HepG2 (cell line): ENCODE data around the gene GSC2. TPM values are rescaled to one million over a fixed set of nuclear protein-coding genes. Genes with fewer than 3 reads are reported as not detected.
A peak's percentile ranks its signal among the peaks of the same experiment; 100 is the strongest.

Experiments
- ARHGAP35 ChIP-seq: sonication (generic); formaldehyde crosslinking; IDR thresholded peaks from 2 replicates; pipeline ENCODE4 v1.9.0; 2022; ENCODE audit warnings: mild to moderate bottlenecking, inconsistent platforms, moderate library complexity, missing genetic modification reagents, borderline replicate concordance
- GABPA ChIP-seq, 2 experiments: IDR thresholded peaks; 2 replicates each; pipeline ENCODE4 v1.6.1; 2011 to 2016; ENCODE audit warnings: low read depth in 2 of 2, low read length in 1 of 2, missing biosample characterization in 1 of 2, missing genetic modification characterization in 1 of 2
- GTF3A ChIP-seq: sonication (generic); formaldehyde crosslinking; conservative IDR thresholded peaks from 2 replicates; pipeline ENCODE4 v1.4.0; 2020; ENCODE audit warnings: mild to moderate bottlenecking, missing genetic modification reagents
- ISX ChIP-seq: sonication (generic); formaldehyde crosslinking; conservative IDR thresholded peaks from 2 replicates; pipeline ENCODE4 v1.5.0; 2020; ENCODE audit warnings: missing genetic modification reagents
- KAT8 ChIP-seq: IDR thresholded peaks from 2 replicates; pipeline ENCODE4 v1.6.1; 2016; ENCODE audit warnings: missing genetic modification reagents, missing compliant biosample characterization
- KDM1A ChIP-seq: IDR thresholded peaks from 2 replicates; pipeline ENCODE4 v1.6.1; 2016; ENCODE audit warnings: missing compliant biosample characterization
- KLF11 ChIP-seq: IDR thresholded peaks from 2 replicates; pipeline ENCODE4 v1.6.1; 2016; ENCODE audit warnings: missing compliant biosample characterization
- NR2F2 ChIP-seq: IDR thresholded peaks from 2 replicates; pipeline ENCODE4 v1.6.1; 2012; ENCODE audit warnings: low read depth, inconsistent platforms, borderline replicate concordance
- PAXIP1 ChIP-seq: sonication (generic); formaldehyde crosslinking; conservative IDR thresholded peaks from 2 replicates; pipeline ENCODE4 v1.4.0; 2020; ENCODE audit warnings: mild to moderate bottlenecking, missing genetic modification reagents, moderate library complexity
- REXO4 ChIP-seq: sonication (generic); formaldehyde crosslinking; IDR thresholded peaks from 2 replicates; pipeline ENCODE4 v1.8.0; 2022; ENCODE audit warnings: missing genetic modification reagents, mild to moderate bottlenecking, borderline replicate concordance
- SIN3B ChIP-seq: fragments of 150-350 bp; IDR thresholded peaks from 2 replicates; pipeline ENCODE4 v1.6.1; 2014; ENCODE audit warnings: low read length
- SOX5 ChIP-seq: IDR thresholded peaks from 2 replicates; pipeline ENCODE4 v1.6.1; 2016; ENCODE audit warnings: borderline replicate concordance
- USF2 ChIP-seq, 2 experiments: sonication (generic) in 1 of 2; formaldehyde crosslinking in 1 of 2; IDR thresholded peaks; 2 replicates each; pipeline versions ENCODE4 v1.5.1 to v1.6.1; 2011 to 2020; ENCODE audit warnings: borderline replicate concordance in 1 of 2, low read depth in 1 of 2, low read length in 1 of 2, mild to moderate bottlenecking in 1 of 2, missing genetic modification reagents in 1 of 2, moderate library complexity in 1 of 2
- ZNF451 ChIP-seq: sonication (generic); formaldehyde crosslinking; IDR thresholded peaks from 2 replicates; pipeline ENCODE4 v1.5.0; 2020; ENCODE audit warnings: mild to moderate bottlenecking, missing genetic modification reagents
- ZNF720 ChIP-seq: sonication (generic); formaldehyde crosslinking; IDR thresholded peaks from 2 replicates; pipeline ENCODE4 v1.4.0; 2020; ENCODE audit warnings: missing genetic modification reagents
- ZNF768 ChIP-seq: sonication (generic); formaldehyde crosslinking; IDR thresholded peaks from 2 replicates; pipeline ENCODE4 v1.4.0; 2020; ENCODE audit warnings: missing genetic modification reagents
- ZSCAN29 ChIP-seq: sonication (generic); formaldehyde crosslinking; conservative IDR thresholded peaks from 2 replicates; pipeline ENCODE4 v1.4.0; 2020; ENCODE audit warnings: mild to moderate bottlenecking, missing genetic modification reagents
- polyA plus RNA-seq, 8 experiments: library from polyadenylated mRNA; depleted of rRNA in 3 of 8; stranded (reverse) in 7 of 8; unstranded in 1 of 8; fragments of >200 nt; fragmentation: Illumina TruSeq in 4 of 8; extraction: Trizol in 4 of 8; gene quantifications; 2 replicates each; pipeline versions ENCODE4 v1.2.1 to v1.2.3, GENCODE V29; 2011 to 2016; ENCODE audit warnings: low read depth in 4 of 8, missing spikeins in 1 of 8, mixed read lengths in 1 of 8; ENCODE audit not compliant: insufficient read depth in 1 of 8
- total RNA-seq, 5 experiments: library from RNA; depleted of rRNA; stranded (reverse); fragments of >200 nt; fragmentation: Illumina TruSeq; extraction: Trizol; gene quantifications; 2 replicates each; pipeline ENCODE4 v1.2.3, GENCODE V29; 2016; ENCODE audit warnings: low read depth in 1 of 5
- TF ChIP-seq, protein P1 (sequence below): IDR thresholded peaks from 2 replicates; pipeline ENCODE4 v1.6.1; 2016; ENCODE audit warnings: missing compliant biosample characterization, missing genetic modification reagents, borderline replicate concordance
- TF ChIP-seq, protein P2 (sequence below): sonication (generic); formaldehyde crosslinking; IDR thresholded peaks from 2 replicates; pipeline ENCODE4 v1.5.0; 2020; ENCODE audit warnings: missing genetic modification reagents
- TF ChIP-seq, protein P3 (sequence below): sonication (generic); formaldehyde crosslinking; IDR thresholded peaks from 2 replicates; pipeline ENCODE4 v1.5.0; 2020; ENCODE audit warnings: missing genetic modification reagents, mild to moderate bottlenecking, borderline replicate concordance

GSC2 gene
- total and polyA plus RNA-seq, 2 of the 13 experiments (the other 11 are each of a cell fraction or from before 2014, with no cell fraction given), result not detected

GRCh38 chr22:19109198-19110063 is 40.7 kb downstream of the GSC2 start (continued):
- no peak for TF ChIP-seq USF2 (IDR thresholded peaks at IDR 0.05; ENCODE audit: low read depth, low read length)
- no peak for TF ChIP-seq USF2 (CRISPR knock-in tag; IDR thresholded peaks at IDR 0.05; ENCODE audit: borderline replicate concordance)
- TF ChIP-seq ZNF768, result no peak
- TF ChIP-seq ZSCAN29 (CRISPR knock-in tag), result no peak
- TF ChIP-seq, protein P1, sequence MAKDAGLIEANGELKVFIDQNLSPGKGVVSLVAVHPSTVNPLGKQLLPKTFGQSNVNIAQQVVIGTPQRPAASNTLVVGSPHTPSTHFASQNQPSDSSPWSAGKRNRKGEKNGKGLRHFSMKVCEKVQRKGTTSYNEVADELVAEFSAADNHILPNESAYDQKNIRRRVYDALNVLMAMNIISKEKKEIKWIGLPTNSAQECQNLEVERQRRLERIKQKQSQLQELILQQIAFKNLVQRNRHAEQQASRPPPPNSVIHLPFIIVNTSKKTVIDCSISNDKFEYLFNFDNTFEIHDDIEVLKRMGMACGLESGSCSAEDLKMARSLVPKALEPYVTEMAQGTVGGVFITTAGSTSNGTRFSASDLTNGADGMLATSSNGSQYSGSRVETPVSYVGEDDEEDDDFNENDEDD (CRISPR knock-in tag), result no peak
- no peak for TF ChIP-seq ISX
- TF ChIP-seq ZNF720 (CRISPR knock-in tag), result no peak
- no peak for TF ChIP-seq ZNF451 (CRISPR knock-in tag)
- TF ChIP-seq KDM1A (CRISPR knock-in tag), result 0 out of 2 replicates have a peak, but pooled peaks have one; percentile 16
- 0 out of 2 replicates have a peak, but pooled peaks have one; percentile 35 for TF ChIP-seq KAT8 (CRISPR knock-in tag)
- TF ChIP-seq GTF3A, result no peak
- TF ChIP-seq SOX5, result peak; percentile 53; the same call in 1 of the 2 replicates
- no peak for TF ChIP-seq NR2F2
- TF ChIP-seq, protein P2, sequence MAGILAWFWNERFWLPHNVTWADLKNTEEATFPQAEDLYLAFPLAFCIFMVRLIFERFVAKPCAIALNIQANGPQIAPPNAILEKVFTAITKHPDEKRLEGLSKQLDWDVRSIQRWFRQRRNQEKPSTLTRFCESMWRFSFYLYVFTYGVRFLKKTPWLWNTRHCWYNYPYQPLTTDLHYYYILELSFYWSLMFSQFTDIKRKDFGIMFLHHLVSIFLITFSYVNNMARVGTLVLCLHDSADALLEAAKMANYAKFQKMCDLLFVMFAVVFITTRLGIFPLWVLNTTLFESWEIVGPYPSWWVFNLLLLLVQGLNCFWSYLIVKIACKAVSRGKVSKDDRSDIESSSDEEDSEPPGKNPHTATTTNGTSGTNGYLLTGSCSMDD, result no peak
- no peak for TF ChIP-seq GABPA (IDR thresholded peaks at IDR 0.05; ENCODE audit: low read depth, low read length)
- peak; percentile 69 for TF ChIP-seq GABPA (CRISPR knock-in tag; IDR thresholded peaks at IDR 0.05; ENCODE audit: low read depth)
- TF ChIP-seq ARHGAP35 (CRISPR knock-in tag), result no peak
- TF ChIP-seq, protein P3, sequence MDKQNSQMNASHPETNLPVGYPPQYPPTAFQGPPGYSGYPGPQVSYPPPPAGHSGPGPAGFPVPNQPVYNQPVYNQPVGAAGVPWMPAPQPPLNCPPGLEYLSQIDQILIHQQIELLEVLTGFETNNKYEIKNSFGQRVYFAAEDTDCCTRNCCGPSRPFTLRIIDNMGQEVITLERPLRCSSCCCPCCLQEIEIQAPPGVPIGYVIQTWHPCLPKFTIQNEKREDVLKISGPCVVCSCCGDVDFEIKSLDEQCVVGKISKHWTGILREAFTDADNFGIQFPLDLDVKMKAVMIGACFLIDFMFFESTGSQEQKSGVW, result no peak
- peak; percentile 24; the same call in 1 of the 2 replicates for TF ChIP-seq PAXIP1
- 0 out of 2 replicates have a peak, but pooled peaks have one; percentile 44 for TF ChIP-seq KLF11
- TF ChIP-seq REXO4 (CRISPR knock-in tag), result no peak
- no peak for TF ChIP-seq SIN3B
